ENCODE results near the gene AHCY. TPM values are rescaled to one million over a fixed set of nuclear protein-coding genes. Genes with fewer than 3 reads are reported as not detected.
"Not testable (repeated sequence)": the region's sequence is repeated elsewhere in the genome, so short reads cannot be mapped to it uniquely, and the experiment has no call there.

The AHCY gene
- total and polyA plus RNA-seq, 4 donors, result 43.2 to 83.0 (median 78.2) TPM

GRCh38 chr20:34299556-34300255, 3.4 kb downstream of the AHCY start:
- Histone ChIP-seq H3K27ac (ENCODE audit: low read depth, low read length) (no peak overlapping the region), H3K27me3 (ENCODE audit: control insufficient read depth, insufficient read depth, low read length) (no peaks in the 10 kb centered on the region), H3K4me1 (ENCODE audit: control insufficient read depth, insufficient read depth, low read length) (peaks cover 25% of the 10 kb centered on the region), H3K9me3 (ENCODE audit: control insufficient read depth, insufficient read depth, low read length) (no peaks in the 10 kb centered on the region), H3K36me3 (ENCODE audit: control insufficient read depth, insufficient read depth, low read length) (peaks cover 8% of the 10 kb centered on the region), H3K4me3 (ENCODE audit: low read depth, low read length) (no peak overlapping the region)
- WGBS (ENCODE audit: insufficient coverage), result 82% methylated on average over 6 of the region's 11 CpGs
- DNase-seq (ENCODE audit: low read depth in 4 of 6, low spot score in 6 of 6), result no peak

DNA sequence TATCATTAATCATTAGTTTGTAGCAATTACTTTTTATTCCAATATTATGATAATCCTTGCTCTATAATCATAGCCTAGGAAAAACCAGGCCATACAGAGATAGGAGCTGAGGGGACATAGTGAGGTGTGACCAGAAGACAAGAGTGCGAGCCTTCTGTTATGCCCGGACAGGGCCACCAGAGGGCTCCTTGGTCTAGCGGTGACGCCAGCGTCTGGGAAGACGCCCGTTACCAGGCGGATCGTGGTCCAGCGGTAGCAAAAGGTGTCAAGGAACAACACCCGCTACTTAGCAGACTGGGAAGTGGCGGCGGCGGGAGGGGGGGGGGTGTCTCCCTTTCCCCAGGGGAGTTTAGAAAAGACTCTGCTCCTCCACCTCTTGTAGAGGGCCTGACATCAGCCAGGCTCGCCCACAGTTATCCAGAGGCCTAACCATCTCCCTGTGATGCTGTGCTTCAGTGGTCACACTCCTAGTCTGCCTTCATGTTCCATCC, 4.8 kb downstream of the AHCY start:
- Histone ChIP-seq H3K4me1 (ENCODE audit: control insufficient read depth, insufficient read depth, low read length) (peaks cover 21% of the 10 kb centered on the region), H3K36me3 (ENCODE audit: control insufficient read depth, insufficient read depth, low read length) (peaks cover 22% of the 10 kb centered on the region)
- 100% methylated on average over 1 of the region's 15 CpGs for WGBS (ENCODE audit: insufficient coverage)
- not testable (repeated sequence) for H3K27me3 ChIP-seq (ENCODE audit: control insufficient read depth, insufficient read depth, low read length); H3K4me3 ChIP-seq (ENCODE audit: low read depth, low read length); DNase-seq (ENCODE audit: low read depth in 4 of 6, low spot score in 6 of 6); H3K27ac ChIP-seq (ENCODE audit: low read depth, low read length); H3K9me3 ChIP-seq (ENCODE audit: control insufficient read depth, insufficient read depth, low read length)

DNA sequence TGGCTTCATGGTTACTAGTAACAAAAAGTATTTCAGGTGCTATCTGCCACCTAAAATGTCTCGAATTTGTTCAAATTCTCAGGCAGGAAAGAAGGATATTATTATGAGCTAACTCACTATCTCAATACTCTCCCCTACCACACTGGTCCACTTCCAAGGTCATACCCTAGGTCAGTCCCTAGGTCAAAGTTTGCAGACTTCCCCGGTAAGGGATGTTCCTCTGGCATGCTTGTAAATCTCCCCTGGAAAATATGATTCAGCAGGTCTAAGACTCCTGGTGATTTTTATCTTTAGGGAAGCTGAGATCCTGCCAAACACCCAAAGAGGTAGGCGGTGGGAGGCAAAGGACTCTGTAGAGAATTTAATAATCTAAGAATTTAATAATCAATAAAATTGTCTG, 6.7 kb downstream of the AHCY start:
- Histone ChIP-seq H3K4me3 (ENCODE audit: low read depth, low read length) (no peak overlapping the region), H3K4me1 (ENCODE audit: control insufficient read depth, insufficient read depth, low read length) (peaks cover 9% of the 10 kb centered on the region), H3K9me3 (ENCODE audit: control insufficient read depth, insufficient read depth, low read length) (no peaks in the 10 kb centered on the region), H3K36me3 (ENCODE audit: control insufficient read depth, insufficient read depth, low read length) (peaks cover 39% of the 10 kb centered on the region), H3K27ac (ENCODE audit: low read depth, low read length) (no peak overlapping the region), H3K27me3 (ENCODE audit: control insufficient read depth, insufficient read depth, low read length) (no peaks in the 10 kb centered on the region)
- 43% methylated on average over 1 of the region's 3 CpGs for WGBS (ENCODE audit: insufficient coverage)
- no peak for DNase-seq (ENCODE audit: low read depth in 4 of 6, low spot score in 6 of 6)

GRCh38 chr20:34295284-34295683, 7.9 kb downstream of the AHCY start:
- Histone ChIP-seq H3K27ac (ENCODE audit: low read depth, low read length) (no peak overlapping the region), H3K4me1 (ENCODE audit: control insufficient read depth, insufficient read depth, low read length) (no peaks in the 10 kb centered on the region), H3K4me3 (ENCODE audit: low read depth, low read length) (no peak overlapping the region), H3K9me3 (ENCODE audit: control insufficient read depth, insufficient read depth, low read length) (no peaks in the 10 kb centered on the region), H3K36me3 (ENCODE audit: control insufficient read depth, insufficient read depth, low read length) (peaks cover 51% of the 10 kb centered on the region), H3K27me3 (ENCODE audit: control insufficient read depth, insufficient read depth, low read length) (no peaks in the 10 kb centered on the region)
- DNase-seq (ENCODE audit: low read depth in 4 of 6, low spot score in 6 of 6), result no peak
- 96% methylated on average over 24 of the region's 24 CpGs for WGBS (ENCODE audit: insufficient coverage)

- no peaks in the 10 kb centered on the region for H3K9me3 ChIP-seq (ENCODE audit: control insufficient read depth, insufficient read depth, low read length)
- no peaks in the 10 kb centered on the region for H3K4me1 ChIP-seq (ENCODE audit: control insufficient read depth, insufficient read depth, low read length)
- H3K27me3 ChIP-seq (ENCODE audit: control insufficient read depth, insufficient read depth, low read length), result no peaks in the 10 kb centered on the region
- no peak for DNase-seq (ENCODE audit: low read depth in 4 of 6, low spot score in 6 of 6)
- H3K27ac ChIP-seq (ENCODE audit: low read depth, low read length), result no peak overlapping the region
- H3K36me3 ChIP-seq (ENCODE audit: control insufficient read depth, insufficient read depth, low read length), result peaks cover 58% of the 10 kb centered on the region
- H3K4me3 ChIP-seq (ENCODE audit: low read depth, low read length), result no peak overlapping the region
- 90% methylated on average over 7 of the region's 7 CpGs for WGBS (ENCODE audit: insufficient coverage)
Measured at GRCh38 chr20:34294563-34294962, 8.6 kb downstream of the AHCY start.

DNA sequence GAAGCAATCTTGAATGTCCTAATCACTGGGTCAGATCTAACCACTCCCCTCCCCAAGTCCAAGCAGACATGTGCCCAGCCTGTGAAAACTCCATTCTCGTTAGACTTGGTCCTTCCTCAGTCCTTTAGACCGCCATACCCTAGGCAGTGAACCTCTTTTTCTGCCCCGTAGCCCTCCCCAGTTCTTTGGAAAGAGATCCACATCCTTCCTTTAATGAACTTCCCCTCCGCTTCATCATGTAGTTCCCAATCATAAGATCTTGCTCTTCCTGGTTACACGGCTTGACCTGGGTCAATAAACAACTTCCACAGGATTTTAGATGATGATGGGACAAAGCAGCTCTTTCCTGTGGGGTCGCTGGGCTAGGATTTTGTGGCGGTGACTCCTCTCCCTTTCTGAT, 9.6 kb downstream of the AHCY start:
- H3K27ac ChIP-seq (ENCODE audit: low read depth, low read length), result no peak overlapping the region
- H3K36me3 ChIP-seq (ENCODE audit: control insufficient read depth, insufficient read depth, low read length), result peaks cover 62% of the 10 kb centered on the region

DNA sequence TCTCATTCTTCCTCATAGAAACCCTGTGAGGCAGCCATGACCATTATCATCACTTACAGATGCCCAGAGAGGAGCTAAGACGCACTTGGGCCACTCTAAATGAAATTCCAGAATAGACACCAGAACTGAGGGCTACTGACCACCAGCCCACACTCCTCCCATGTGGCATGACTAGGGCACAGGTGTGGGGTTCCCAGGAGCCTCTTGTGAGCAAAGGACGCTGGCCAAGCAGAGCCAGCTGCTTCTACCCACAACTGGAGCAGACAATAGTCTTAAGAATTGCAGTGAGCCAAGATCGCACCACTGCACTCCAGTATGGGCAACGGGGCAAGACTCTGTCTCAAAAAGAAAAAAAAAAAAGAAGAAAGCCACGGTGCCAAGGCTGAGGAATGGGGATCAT, 10.0 kb downstream of the AHCY start:
- DNase-seq (ENCODE audit: low read depth in 4 of 6, low spot score in 6 of 6), result no peak
- Histone ChIP-seq H3K9me3 (ENCODE audit: control insufficient read depth, insufficient read depth, low read length) (no peaks in the 10 kb centered on the region), H3K27ac (ENCODE audit: low read depth, low read length) (no peak overlapping the region), H3K4me1 (ENCODE audit: control insufficient read depth, insufficient read depth, low read length) (no peaks in the 10 kb centered on the region), H3K36me3 (ENCODE audit: control insufficient read depth, insufficient read depth, low read length) (peaks cover 66% of the 10 kb centered on the region), H3K4me3 (ENCODE audit: low read depth, low read length) (no peak overlapping the region), H3K27me3 (ENCODE audit: control insufficient read depth, insufficient read depth, low read length) (no peaks in the 10 kb centered on the region)
- 92% methylated on average over 2 of the region's 5 CpGs for WGBS (ENCODE audit: insufficient coverage)

More for the DNA sequence above, 9.6 kb downstream of the AHCY start:
- no peaks in the 10 kb centered on the region for H3K4me1 ChIP-seq (ENCODE audit: control insufficient read depth, insufficient read depth, low read length)
- H3K9me3 ChIP-seq (ENCODE audit: control insufficient read depth, insufficient read depth, low read length), result no peaks in the 10 kb centered on the region
- 95% methylated on average over 2 of the region's 7 CpGs for WGBS (ENCODE audit: insufficient coverage)
- no peaks in the 10 kb centered on the region for H3K27me3 ChIP-seq (ENCODE audit: control insufficient read depth, insufficient read depth, low read length)
- no peak for DNase-seq (ENCODE audit: low read depth in 4 of 6, low spot score in 6 of 6)
- no peak overlapping the region for H3K4me3 ChIP-seq (ENCODE audit: low read depth, low read length)

DNA sequence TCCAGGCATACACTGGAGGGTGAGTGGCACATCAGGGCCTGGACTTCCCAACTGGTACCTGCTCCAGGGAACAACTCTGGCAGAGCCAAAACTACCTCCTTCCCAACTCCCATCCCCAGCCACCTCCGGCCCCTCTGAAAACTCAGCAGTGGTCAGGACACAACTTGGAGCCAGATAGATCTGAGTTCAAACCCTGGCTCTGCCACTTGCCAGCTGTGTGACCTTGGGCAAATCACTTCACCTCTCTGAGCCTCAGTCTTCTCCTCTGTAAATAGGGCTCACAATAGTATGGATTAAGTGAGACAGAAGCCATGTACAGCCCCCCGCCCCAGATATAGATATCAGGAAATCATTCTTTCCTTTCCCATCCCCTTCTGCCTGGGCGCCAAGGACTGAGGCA, 10.7 kb downstream of the AHCY start:
- peaks cover 72% of the 10 kb centered on the region for H3K36me3 ChIP-seq (ENCODE audit: control insufficient read depth, insufficient read depth, low read length)
- DNase-seq (ENCODE audit: low read depth in 4 of 6, low spot score in 6 of 6), result no peak
- no peak overlapping the region for H3K4me3 ChIP-seq (ENCODE audit: low read depth, low read length)
- no peak overlapping the region for H3K27ac ChIP-seq (ENCODE audit: low read depth, low read length)
- H3K4me1 ChIP-seq (ENCODE audit: control insufficient read depth, insufficient read depth, low read length), result no peaks in the 10 kb centered on the region
- no peaks in the 10 kb centered on the region for H3K9me3 ChIP-seq (ENCODE audit: control insufficient read depth, insufficient read depth, low read length)
- no peaks in the 10 kb centered on the region for H3K27me3 ChIP-seq (ENCODE audit: control insufficient read depth, insufficient read depth, low read length)
- WGBS (ENCODE audit: insufficient coverage), result 90% methylated on average over 2 of the region's 3 CpGs

GRCh38 chr20:34290471-34290870, 12.7 kb downstream of the AHCY start:
- Histone ChIP-seq H3K4me3 (ENCODE audit: low read depth, low read length) (no peak overlapping the region), H3K27me3 (ENCODE audit: control insufficient read depth, insufficient read depth, low read length) (no peaks in the 10 kb centered on the region), H3K9me3 (ENCODE audit: control insufficient read depth, insufficient read depth, low read length) (no peaks in the 10 kb centered on the region), H3K36me3 (ENCODE audit: control insufficient read depth, insufficient read depth, low read length) (peaks cover 87% of the 10 kb centered on the region), H3K4me1 (ENCODE audit: control insufficient read depth, insufficient read depth, low read length) (no peaks in the 10 kb centered on the region), H3K27ac (ENCODE audit: low read depth, low read length) (no peak overlapping the region)
- no peak for DNase-seq (ENCODE audit: low read depth in 4 of 6, low spot score in 6 of 6)
- over 99% methylated on average over 9 of the region's 11 CpGs for WGBS (ENCODE audit: insufficient coverage)

DNA sequence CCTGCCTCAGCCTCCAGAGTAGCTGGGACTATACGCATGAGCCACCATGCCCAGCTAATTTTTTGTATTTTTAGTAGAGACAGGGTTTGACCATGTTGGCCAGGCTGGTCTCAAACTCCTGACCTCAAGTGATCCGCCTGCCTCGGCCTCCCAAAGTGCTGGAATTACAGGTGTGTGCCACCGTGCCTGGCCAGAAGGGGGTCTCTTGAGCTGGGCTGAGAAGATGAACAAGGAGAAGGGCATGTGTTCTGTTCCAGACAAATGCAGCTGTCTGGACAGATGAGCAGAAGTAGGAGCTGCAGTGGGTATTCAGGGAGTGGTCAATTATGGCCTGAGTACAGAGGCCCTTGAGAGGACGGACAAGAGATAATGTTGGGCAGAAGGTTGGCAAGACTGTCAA, 15.7 kb downstream of the AHCY start:
- not testable (repeated sequence) for DNase-seq (ENCODE audit: low read depth in 4 of 6, low spot score in 6 of 6); H3K27ac ChIP-seq (ENCODE audit: low read depth, low read length); H3K4me3 ChIP-seq (ENCODE audit: low read depth, low read length); H3K27me3 ChIP-seq (ENCODE audit: control insufficient read depth, insufficient read depth, low read length); H3K9me3 ChIP-seq (ENCODE audit: control insufficient read depth, insufficient read depth, low read length); H3K4me1 ChIP-seq (ENCODE audit: control insufficient read depth, insufficient read depth, low read length)
- peaks cover 85% of the 10 kb centered on the region for H3K36me3 ChIP-seq (ENCODE audit: control insufficient read depth, insufficient read depth, low read length)
- WGBS (ENCODE audit: insufficient coverage), result 91% methylated on average over 4 of the region's 5 CpGs
